HEK293 (cell line): ENCODE data around the gene PKMYT1.
A peak's percentile ranks its signal among the peaks of the same experiment; 100 is the strongest.

Experiments used
- AEBP2 ChIP-seq: fragments of 450-650 bp; formaldehyde crosslinking; IDR thresholded peaks from 2 replicates; pipeline ENCODE4 v1.5.1; 2016; ENCODE audit warnings: missing biosample characterization, missing genetic modification characterization, borderline replicate concordance
- ATF2 ChIP-seq: fragments of 450-650 bp; formaldehyde crosslinking; IDR thresholded peaks from 2 replicates; pipeline ENCODE4 v1.5.1; 2016; ENCODE audit warnings: missing biosample characterization, missing genetic modification characterization, low read depth
- GLIS1 ChIP-seq: fragments of 450-650 bp; formaldehyde crosslinking; IDR thresholded peaks from 2 replicates; pipeline ENCODE4 v1.5.1; 2016; ENCODE audit warnings: missing biosample characterization, missing genetic modification characterization
- SALL2 ChIP-seq: fragments of 450-650 bp; formaldehyde crosslinking; IDR thresholded peaks from 2 replicates; pipeline ENCODE4 v1.5.0; 2017; ENCODE audit warnings: missing biosample characterization, mild to moderate bottlenecking, missing genetic modification characterization, borderline replicate concordance
- SCRT2 ChIP-seq: fragments of 450-650 bp; formaldehyde crosslinking; IDR thresholded peaks from 2 replicates; pipeline ENCODE4 v1.5.1; 2016; ENCODE audit warnings: missing biosample characterization, missing genetic modification characterization
- TRIM28 ChIP-seq: IDR thresholded peaks from 2 replicates; pipeline ENCODE4 v1.6.1; 2011; ENCODE audit warnings: low read length, control low read depth, borderline replicate concordance
- ZBTB21 ChIP-seq: fragments of 450-650 bp; formaldehyde crosslinking; IDR thresholded peaks from 2 replicates; pipeline ENCODE4 v1.5.1; 2017; ENCODE audit warnings: missing biosample characterization, missing genetic modification characterization
- ZBTB26 ChIP-seq: fragments of 450-650 bp; formaldehyde crosslinking; optimal IDR thresholded peaks from 2 replicates; pipeline ENCODE3; 2016; ENCODE audit warnings: missing biosample characterization, mild to moderate bottlenecking, missing genetic modification characterization
- ZBTB7A ChIP-seq: fragments of 450-650 bp; formaldehyde crosslinking; IDR thresholded peaks from 2 replicates; pipeline ENCODE4 v1.5.1; 2016; ENCODE audit warnings: low read depth, missing biosample characterization, missing genetic modification characterization
- ZFHX2 ChIP-seq: fragments of 450-650 bp; formaldehyde crosslinking; conservative IDR thresholded peaks from 2 replicates; pipeline ENCODE4 v1.5.1; 2016; ENCODE audit warnings: missing biosample characterization, missing genetic modification characterization
- ZFP41 ChIP-seq: fragments of 450-650 bp; formaldehyde crosslinking; IDR thresholded peaks from 2 replicates; pipeline ENCODE4 v1.5.1; 2016; ENCODE audit warnings: missing biosample characterization, missing genetic modification characterization, borderline replicate concordance
- ZNF114 ChIP-seq: fragments of 450-650 bp; formaldehyde crosslinking; IDR thresholded peaks from 2 replicates; pipeline ENCODE4 v1.5.0; 2017; ENCODE audit warnings: missing biosample characterization, missing genetic modification characterization
- ZNF133 ChIP-seq: fragments of 450-650 bp; formaldehyde crosslinking; IDR thresholded peaks from 2 replicates; pipeline ENCODE4 v1.5.1; 2016; ENCODE audit warnings: missing biosample characterization, missing genetic modification characterization
- ZNF138 ChIP-seq: fragments of 450-650 bp; formaldehyde crosslinking; IDR thresholded peaks from 2 replicates; pipeline ENCODE4 v1.5.1; 2016; ENCODE audit warnings: missing biosample characterization, missing genetic modification characterization, borderline replicate concordance
- ZNF146 ChIP-seq: fragments of 450-650 bp; formaldehyde crosslinking; IDR thresholded peaks from 2 replicates; pipeline ENCODE4 v1.5.1; 2016; ENCODE audit warnings: missing biosample characterization, missing genetic modification characterization
- ZNF157 ChIP-seq: fragments of 450-650 bp; formaldehyde crosslinking; IDR thresholded peaks from 2 replicates; pipeline ENCODE4 v1.5.1; 2016; ENCODE audit warnings: missing biosample characterization, missing genetic modification characterization
- ZNF174 ChIP-seq: fragments of 450-650 bp; formaldehyde crosslinking; IDR thresholded peaks from 2 replicates; pipeline ENCODE4 v1.5.0; 2017; ENCODE audit warnings: missing biosample characterization, mild to moderate bottlenecking, missing genetic modification characterization
- ZNF221 ChIP-seq: fragments of 450-650 bp; formaldehyde crosslinking; IDR thresholded peaks from 2 replicates; pipeline ENCODE4 v1.5.1; 2017; ENCODE audit warnings: missing biosample characterization, missing genetic modification characterization, borderline replicate concordance
- ZNF239 ChIP-seq: fragments of 450-650 bp; formaldehyde crosslinking; IDR thresholded peaks from 2 replicates; pipeline ENCODE4 v1.5.1; 2016; ENCODE audit warnings: missing biosample characterization, missing genetic modification characterization
- ZNF26 ChIP-seq: fragments of 450-650 bp; formaldehyde crosslinking; IDR thresholded peaks from 2 replicates; pipeline ENCODE4 v1.5.1; 2016; ENCODE audit warnings: missing biosample characterization, missing genetic modification characterization
- ZNF292 ChIP-seq: fragments of 450-650 bp; formaldehyde crosslinking; IDR thresholded peaks from 2 replicates; pipeline ENCODE4 v1.5.1; 2016; ENCODE audit warnings: low read depth, missing biosample characterization, missing genetic modification characterization, borderline replicate concordance
- ZNF366 ChIP-seq: fragments of 450-650 bp; formaldehyde crosslinking; conservative IDR thresholded peaks from 2 replicates; pipeline ENCODE4 v1.5.1; 2016; ENCODE audit warnings: missing biosample characterization, missing genetic modification characterization
- ZNF416 ChIP-seq: fragments of 450-650 bp; formaldehyde crosslinking; IDR thresholded peaks from 2 replicates; pipeline ENCODE4 v1.5.1; 2016; ENCODE audit warnings: missing biosample characterization, missing genetic modification characterization
- ZNF610 ChIP-seq: fragments of 450-650 bp; formaldehyde crosslinking; IDR thresholded peaks from 2 replicates; pipeline ENCODE4 v1.5.1; 2016; ENCODE audit warnings: missing biosample characterization, missing genetic modification characterization, borderline replicate concordance
- ZNF639 ChIP-seq: fragments of 450-650 bp; formaldehyde crosslinking; IDR thresholded peaks from 2 replicates; pipeline ENCODE4 v1.5.1; 2016; ENCODE audit warnings: missing biosample characterization, missing genetic modification characterization
- ZNF664 ChIP-seq: fragments of 450-650 bp; formaldehyde crosslinking; IDR thresholded peaks from 2 replicates; pipeline ENCODE4 v1.5.1; 2016; ENCODE audit warnings: missing biosample characterization, missing genetic modification characterization
- ZNF677 ChIP-seq: fragments of 450-650 bp; IDR thresholded peaks from 2 replicates; pipeline ENCODE4 v1.5.0; 2018; ENCODE audit warnings: missing biosample characterization, mild to moderate bottlenecking, missing genetic modification characterization, moderate library complexity
- ZNF701 ChIP-seq: fragments of 450-650 bp; formaldehyde crosslinking; IDR thresholded peaks from 2 replicates; pipeline ENCODE4 v1.5.1; 2016; ENCODE audit warnings: missing biosample characterization, missing genetic modification characterization
- ZNF777 ChIP-seq: fragments of 450-650 bp; formaldehyde crosslinking; IDR thresholded peaks from 2 replicates; pipeline ENCODE4 v1.5.1; 2017; ENCODE audit warnings: missing biosample characterization, missing genetic modification characterization, borderline replicate concordance
- ZSCAN16 ChIP-seq: fragments of 450-650 bp; formaldehyde crosslinking; IDR thresholded peaks from 2 replicates; pipeline ENCODE4 v1.5.1; 2016; ENCODE audit warnings: missing biosample characterization, missing genetic modification characterization
- ZSCAN18 ChIP-seq: fragments of 450-650 bp; formaldehyde crosslinking; IDR thresholded peaks from 2 replicates; pipeline ENCODE4 v1.5.1; 2016; ENCODE audit warnings: missing biosample characterization, missing genetic modification characterization

Gene PKMYT1

GRCh38 chr16:3023669-3024478 is 43.6 kb upstream of the PKMYT1 start, which contains the start of the genes HCFC1R1 and THOC6 (continued):
- TF ChIP-seq AEBP2 (tag by site-specific recombination), result 0 out of 2 replicates have a peak, but pooled peaks have one; percentile 61
- peak; percentile 96 for TF ChIP-seq GLIS1 (tag by site-specific recombination)
- no peak for TF ChIP-seq ZNF292 (tag by site-specific recombination)
- TF ChIP-seq ZSCAN18, result no peak
- TF ChIP-seq ZNF416 (tag by site-specific recombination), result no peak
- TF ChIP-seq ZNF138 (tag by site-specific recombination), result no peak
- no peak for TF ChIP-seq ZNF664 (tag by site-specific recombination)
- no peak for TF ChIP-seq ZNF221 (tag by site-specific recombination)
- 0 out of 2 replicates have a peak, but pooled peaks have one; percentile 2 for TF ChIP-seq ZNF146 (tag by site-specific recombination)
- no peak for TF ChIP-seq ZNF677
- no peak for TF ChIP-seq ATF2 (tag by site-specific recombination)
- no peak for TF ChIP-seq ZSCAN16 (tag by site-specific recombination)
- TF ChIP-seq ZNF639, result peak; percentile 84
- no peak for TF ChIP-seq ZNF114 (tag by site-specific recombination)
- no peak for TF ChIP-seq ZNF133 (tag by site-specific recombination)
- no peak for TF ChIP-seq ZNF366
- TF ChIP-seq ZNF239 (tag by site-specific recombination), result peak; percentile 10; the same call in 1 of the 2 replicates
- no peak for TF ChIP-seq ZNF777 (tag by site-specific recombination)
- no peak for TF ChIP-seq ZNF157
- no peak for TF ChIP-seq SCRT2 (tag by site-specific recombination)
- TF ChIP-seq ZNF26, result no peak
- TF ChIP-seq ZFP41 (tag by site-specific recombination), result no peak
- peak; percentile 97 for TF ChIP-seq ZBTB26 (tag by site-specific recombination)
- peak; percentile 31; the same call in 1 of the 2 replicates for TF ChIP-seq ZFHX2 (tag by site-specific recombination)
- no peak for TF ChIP-seq SALL2 (tag by site-specific recombination)
- no peak for TF ChIP-seq TRIM28
- no peak for TF ChIP-seq ZNF174 (tag by site-specific recombination)
- TF ChIP-seq ZNF610 (tag by site-specific recombination), result peak; percentile 96
- TF ChIP-seq ZBTB21 (tag by site-specific recombination), result peak; percentile 12; the same call in 1 of the 2 replicates
- TF ChIP-seq ZBTB7A (tag by site-specific recombination), result peak; percentile 77
- no peak for TF ChIP-seq ZNF701 (tag by site-specific recombination)
